Testis (tissue), 2 donors: Measurements from ENCODE around the gene MED13.

Source experiments
- CTCF ChIP-seq, 3 experiments: fragments of 450-650 bp in 2 of 3; fragments of 200-600 bp in 1 of 3; sonication (generic) in 1 of 3; IDR thresholded peaks; one replicate each; pipeline ENCODE4 v1.5.1; 2016 to 2019; ENCODE audit warnings: antibody characterized with exemption in 3 of 3, mild to moderate bottlenecking in 2 of 3, moderate library complexity in 1 of 3
- POLR2A ChIP-seq: fragments of 450-650 bp; IDR thresholded peaks from one replicate; pipeline ENCODE4 v1.6.1; 2017; ENCODE audit warnings: antibody characterized with exemption, mild to moderate bottlenecking, moderate library complexity

- TF ChIP-seq CTCF (IDR thresholded peaks at IDR 0.05) (no peak), POLR2A (no peak)
These were observed 16.8 kb downstream of the MED13 start for GRCh38 chr17:62048262-62048661.
